GM10266 (cell line): ENCODE measurements around the gene PPP1R37.

Experiments used
- DNase-seq: peaks from one replicate; pipeline ENCODE4 v3.0.0; 2012; ENCODE audit errors: extremely low spot score
- TF ChIP-seq, protein P1 (sequence below): IDR thresholded peaks from 2 replicates; pipeline ENCODE4 v1.5.1; 2012; ENCODE audit warnings: mild to moderate bottlenecking, low read depth; ENCODE audit not compliant: control insufficient read depth, insufficient read depth; ENCODE audit errors: missing control alignments

The PPP1R37 gene

DNA sequence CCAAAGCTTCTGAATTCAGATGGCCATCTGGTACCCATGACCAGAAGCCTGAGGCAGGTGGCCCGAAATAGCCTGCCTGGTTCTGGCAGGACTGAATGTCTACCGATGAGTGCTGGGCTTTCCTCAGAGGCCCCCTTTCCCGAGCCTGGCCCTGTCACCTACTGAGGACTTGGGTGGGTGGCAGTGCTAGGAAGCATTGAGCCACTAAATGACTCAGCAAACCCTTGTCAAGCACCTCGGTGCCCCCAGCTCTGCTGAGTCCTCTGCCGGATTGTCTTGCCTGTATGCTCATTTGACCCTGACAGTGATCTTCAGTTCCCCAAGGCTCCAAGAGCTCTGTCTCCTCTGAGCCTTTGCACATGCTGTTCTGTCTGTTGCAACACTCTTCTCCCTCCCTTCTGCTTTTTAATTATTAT lies 17.9 kb downstream of the PPP1R37 start:
- TF ChIP-seq, protein P1, sequence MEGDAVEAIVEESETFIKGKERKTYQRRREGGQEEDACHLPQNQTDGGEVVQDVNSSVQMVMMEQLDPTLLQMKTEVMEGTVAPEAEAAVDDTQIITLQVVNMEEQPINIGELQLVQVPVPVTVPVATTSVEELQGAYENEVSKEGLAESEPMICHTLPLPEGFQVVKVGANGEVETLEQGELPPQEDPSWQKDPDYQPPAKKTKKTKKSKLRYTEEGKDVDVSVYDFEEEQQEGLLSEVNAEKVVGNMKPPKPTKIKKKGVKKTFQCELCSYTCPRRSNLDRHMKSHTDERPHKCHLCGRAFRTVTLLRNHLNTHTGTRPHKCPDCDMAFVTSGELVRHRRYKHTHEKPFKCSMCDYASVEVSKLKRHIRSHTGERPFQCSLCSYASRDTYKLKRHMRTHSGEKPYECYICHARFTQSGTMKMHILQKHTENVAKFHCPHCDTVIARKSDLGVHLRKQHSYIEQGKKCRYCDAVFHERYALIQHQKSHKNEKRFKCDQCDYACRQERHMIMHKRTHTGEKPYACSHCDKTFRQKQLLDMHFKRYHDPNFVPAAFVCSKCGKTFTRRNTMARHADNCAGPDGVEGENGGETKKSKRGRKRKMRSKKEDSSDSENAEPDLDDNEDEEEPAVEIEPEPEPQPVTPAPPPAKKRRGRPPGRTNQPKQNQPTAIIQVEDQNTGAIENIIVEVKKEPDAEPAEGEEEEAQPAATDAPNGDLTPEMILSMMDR, result no peak
- DNase-seq, result no peak

DNA sequence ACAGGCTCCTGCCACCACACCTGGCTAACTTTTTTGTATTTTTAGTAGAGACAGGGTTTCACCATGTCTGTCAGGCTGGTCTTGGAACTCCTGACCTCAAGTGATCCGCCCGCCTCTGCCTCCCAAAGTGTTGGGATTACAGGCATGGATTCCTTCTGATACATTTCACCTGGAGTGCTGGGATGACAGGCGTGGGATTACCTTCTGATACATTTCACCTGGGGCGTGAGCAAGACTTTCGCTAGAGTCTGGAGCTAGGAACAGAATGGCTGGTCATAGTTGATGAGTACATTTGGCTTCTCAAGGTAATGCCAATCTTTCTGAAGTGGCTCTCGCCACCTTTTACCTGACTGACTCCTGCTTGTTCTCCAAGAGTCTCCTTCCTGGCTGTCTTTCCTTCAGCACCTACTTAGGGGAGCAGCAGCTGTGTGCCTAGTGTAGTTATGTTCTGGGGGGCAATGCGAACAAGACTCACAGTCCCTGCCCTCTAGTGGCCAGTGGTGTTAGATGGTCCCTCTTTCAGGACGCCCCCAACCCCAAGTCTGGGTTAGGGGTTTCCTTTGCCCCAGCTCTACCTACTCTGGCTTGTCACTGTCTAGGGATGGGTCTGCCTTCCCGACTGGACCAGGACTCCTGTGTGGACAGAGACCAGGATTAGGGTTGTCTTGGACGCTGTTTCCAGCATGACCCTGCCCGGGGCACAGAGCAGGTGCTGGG lies 19.3 kb downstream of the PPP1R37 start:
- DNase-seq, result no peak
- TF ChIP-seq, protein P1, result no peak

DNA sequence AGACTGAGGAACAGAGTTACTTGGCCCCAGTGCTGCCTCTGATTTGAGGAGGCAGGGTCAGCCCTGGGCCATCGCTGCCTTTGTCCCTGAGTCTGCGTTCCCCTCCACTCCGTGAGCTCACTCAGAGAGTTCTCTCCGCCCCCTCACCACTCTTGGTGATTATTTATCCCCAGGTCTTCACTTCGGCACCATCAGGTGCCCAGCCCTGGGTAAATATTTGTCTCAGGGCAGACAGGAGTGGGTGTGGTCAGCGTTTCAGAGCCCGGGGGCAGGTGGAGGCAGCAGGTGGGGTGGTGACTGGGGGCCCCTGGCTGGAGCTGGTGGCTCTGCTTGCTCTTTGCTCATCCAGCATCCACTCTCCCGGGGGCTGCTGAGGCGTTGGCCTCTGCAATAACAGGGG lies 20.6 kb downstream of the PPP1R37 start:
- no peak for DNase-seq
- TF ChIP-seq, protein P1, result no peak

DNA sequence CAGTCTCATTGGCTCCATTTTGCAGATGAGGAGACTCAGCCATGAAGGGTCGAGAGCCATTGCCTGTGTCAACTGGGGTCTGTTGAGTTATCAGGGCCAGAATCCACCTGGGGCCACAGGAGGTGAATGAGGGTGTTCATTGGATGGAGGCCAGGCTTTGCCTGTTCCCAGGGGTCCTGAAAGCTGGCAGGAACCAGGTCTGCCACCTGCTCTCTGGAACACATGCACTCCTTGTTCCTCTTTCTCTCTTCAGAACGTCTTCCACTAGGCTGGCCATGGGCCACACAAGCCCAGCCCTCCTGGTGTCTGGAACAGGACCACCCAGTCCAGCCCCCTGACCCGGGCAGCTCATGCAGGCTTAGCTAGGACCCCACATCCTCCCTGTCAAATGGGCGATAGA lies 21.1 kb downstream of the PPP1R37 start:
- DNase-seq, result no peak
- TF ChIP-seq, protein P1, result no peak

DNA sequence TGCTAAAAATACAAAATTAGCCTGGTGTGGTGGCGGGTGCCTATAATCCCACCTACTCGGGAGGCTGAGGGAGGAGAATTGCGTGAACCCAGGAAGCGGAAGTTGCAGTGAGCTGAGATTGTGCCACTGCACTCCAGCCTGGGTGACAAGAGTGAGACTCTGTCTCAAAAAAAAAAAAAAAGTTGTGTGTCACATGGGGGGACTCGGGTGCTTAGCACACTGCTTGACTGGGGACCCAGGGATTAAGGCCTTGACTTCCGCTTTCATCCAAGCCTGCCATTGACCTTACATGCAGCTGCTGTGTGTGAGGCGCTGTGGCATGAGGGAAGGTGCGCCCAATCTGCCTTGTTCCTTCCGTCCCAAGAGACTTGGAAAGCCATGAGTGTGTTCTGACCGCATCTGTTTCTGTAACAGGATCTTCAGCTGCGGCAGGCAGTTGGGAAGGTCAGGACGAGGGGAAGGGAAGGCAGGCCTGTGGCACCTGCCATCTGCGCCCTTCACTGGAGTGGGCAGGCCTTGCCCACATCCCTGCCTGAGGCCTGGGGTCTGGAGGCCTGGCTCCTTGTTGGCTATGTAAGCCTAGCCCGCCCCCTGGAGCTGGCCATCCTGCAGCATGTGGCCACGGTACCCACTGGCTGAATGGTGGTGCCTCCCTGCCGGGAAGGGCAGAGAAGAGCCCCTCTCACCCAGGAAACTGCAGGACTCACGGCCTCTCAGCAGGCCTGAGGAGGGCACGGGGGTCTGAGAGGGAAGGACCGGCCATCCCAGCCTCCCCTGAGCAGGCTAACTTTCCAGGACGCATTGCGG lies 23.0 kb downstream of the PPP1R37 start:
- no peak for DNase-seq
- TF ChIP-seq, protein P1, result no peak

DNA sequence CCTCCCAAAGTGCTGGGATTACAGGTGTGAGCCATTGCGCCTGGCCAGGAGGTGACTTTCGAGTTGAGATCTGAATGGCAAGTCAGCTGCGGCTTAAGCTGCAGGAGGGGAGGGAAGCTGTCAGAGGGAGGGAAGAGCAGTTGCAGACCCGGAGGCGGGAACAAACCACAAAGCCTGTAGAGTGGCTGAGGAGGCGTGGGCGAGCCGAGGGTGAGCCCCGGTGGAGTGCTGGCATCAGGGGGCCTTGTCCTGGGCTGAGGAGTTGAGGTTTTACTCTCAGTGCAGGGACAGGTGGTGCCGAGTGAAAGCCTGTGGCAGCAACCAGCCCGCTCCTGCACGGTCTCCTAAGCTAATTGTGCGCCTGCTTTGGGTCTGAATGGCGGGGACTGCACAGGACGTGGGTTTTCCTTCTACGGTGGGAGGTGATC lies 24.2 kb downstream of the PPP1R37 start:
- DNase-seq, result no peak
- TF ChIP-seq, protein P1, result no peak

DNA sequence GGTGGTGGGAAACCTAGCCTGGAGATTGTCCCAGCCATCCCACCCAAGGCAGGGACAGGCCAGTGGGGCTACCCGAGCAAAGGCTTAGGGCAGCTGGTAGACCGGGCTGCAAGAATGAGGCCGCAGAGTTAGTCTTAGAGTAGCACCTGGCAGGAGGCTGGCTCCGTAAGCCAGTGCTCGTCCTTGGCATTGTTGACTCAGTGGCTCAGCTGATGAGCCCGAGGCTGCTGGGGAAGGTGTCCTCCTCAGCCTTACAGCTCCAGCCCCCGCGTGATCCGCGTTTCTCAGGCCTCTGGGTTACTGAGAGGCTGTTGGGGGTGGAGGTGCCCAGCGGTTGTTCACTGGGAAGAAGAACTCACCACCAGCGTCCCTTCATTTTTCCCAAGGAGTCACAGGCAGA lies 24.7 kb downstream of the PPP1R37 start:
- DNase-seq, result no peak
- TF ChIP-seq, protein P1, result no peak
